Esophagus squamous epithelium (tissue), 5 donors: Measurements from ENCODE around the gene TAB2. TPM values are rescaled to one million over a fixed set of nuclear protein-coding genes. Genes with fewer than 3 reads are reported as not detected.
A peak's percentile ranks its signal among the peaks of the same experiment; 100 is the strongest.

Experiments
- DNase-seq: peaks from one replicate; lab custom pipeline; 2025; lab: John Stamatoyannopoulos, UW
- H3K27ac ChIP-seq, 4 donors: fragments of 200-600 bp; sonication (generic); one replicate each; pipeline ENCODE4 v1.5.1; 2016 to 2019; ENCODE audit warnings: mild to moderate bottlenecking in 1 of 4
- H3K27me3 ChIP-seq, 4 donors: fragments of 200-600 bp; sonication (generic); 1 replicate in 3 of 4; 2 replicates in 1 of 4; pipeline versions ENCODE4 v1.5.1 to v1.6.0; 2017 to 2021; ENCODE audit warnings: antibody characterized with exemption in 1 of 4
- H3K36me3 ChIP-seq, 3 donors: fragments of 200-600 bp; sonication (generic); one replicate each; pipeline ENCODE4 v1.5.1; 2016 to 2019
- H3K4me1 ChIP-seq, 3 donors: fragments of 200-600 bp; sonication (generic); one replicate each; pipeline ENCODE4 v1.5.1; 2017 to 2019
- H3K4me3 ChIP-seq, 4 donors: fragments of 200-600 bp; sonication (generic); 1 replicate in 3 of 4; 2 replicates in 1 of 4; pipeline ENCODE4 v1.5.1; 2016 to 2019; ENCODE audit warnings: mild to moderate bottlenecking in 2 of 4, moderate library complexity in 1 of 4
- H3K9me3 ChIP-seq, 3 donors: fragments of 200-600 bp; sonication (generic); one replicate each; pipeline ENCODE4 v1.5.1; 2016 to 2019
- POLR2A ChIP-seq, 4 donors: fragments of 450-650 bp; IDR thresholded peaks; one replicate each; pipeline ENCODE4 v1.6.1; 2017; ENCODE audit warnings: antibody characterized with exemption in 4 of 4, mild to moderate bottlenecking in 4 of 4, moderate library complexity in 3 of 4
- WGBS, 2 donors: methylation state at CpG; one replicate each; pipeline ENCODE4 v1.1.5; 2018; 5-methylcytosine and 5-hydroxymethylcytosine counted together
- intact Hi-C: fragments of 100-400 bp; cut with DNase I; formaldehyde crosslinking; loops from one replicate; pipeline ENCODE4 v1.15.0; 2022
- total RNA-seq, 4 donors: library from RNA; depleted of rRNA; stranded (reverse); fragments of >200 nt; gene quantifications; one replicate each; pipeline ENCODE4 v1.1.0, GENCODE V29; 2016
- TF ChIP-seq, protein P1 (sequence below), 6 experiments: fragments of 450-650 bp in 4 of 6; fragments of 200-600 bp in 2 of 6; sonication (generic) in 2 of 6; IDR thresholded peaks; one replicate each; pipeline ENCODE4 v1.5.1; 2016 to 2019; ENCODE audit warnings: antibody characterized with exemption in 6 of 6, mild to moderate bottlenecking in 4 of 6, moderate library complexity in 4 of 6
- donor health status: DM: yes; HTN: yes; CAD: no.

TAB2 gene
- total RNA-seq, 4 donors from 2014 or later, result 27.6 to 47.1 (median 31.0) TPM

DNA sequence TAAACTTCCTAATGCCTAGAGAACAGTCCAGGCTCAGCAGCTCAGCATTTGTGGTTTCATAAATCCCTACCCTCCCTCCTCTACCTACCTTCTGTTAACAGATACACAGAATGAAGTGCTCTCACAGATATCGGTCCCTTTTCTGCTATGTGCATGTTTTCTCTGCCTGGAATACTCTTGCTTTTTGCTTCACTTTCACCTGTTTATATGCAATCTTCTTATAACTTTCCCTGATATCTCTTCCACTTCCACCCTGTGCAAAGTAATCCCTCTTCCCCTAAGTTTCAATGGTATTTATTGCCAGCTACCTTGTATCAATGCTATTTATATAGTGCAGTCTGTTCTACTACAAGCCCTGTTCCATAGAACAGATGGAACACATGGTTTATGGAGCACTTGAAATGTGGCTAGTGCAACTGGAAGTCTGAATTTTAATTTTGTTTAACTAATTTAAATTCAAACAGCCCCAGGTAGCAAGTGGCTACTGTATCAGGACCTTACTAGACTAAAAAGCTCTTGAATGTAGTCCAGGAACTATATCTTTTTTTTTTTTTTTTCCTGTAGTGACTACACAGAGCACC lies 3.1 kb upstream of the TAB2 start:
- no peak for DNase-seq
- intact Hi-C loops, result no loop called here
- H3K27me3 ChIP-seq, result peaks cover 0 to 36% (median 0%) of the 10 kb centered on the region in 4 donors
- 90 to 92% methylated on average over 1 of the region's 1 CpG for WGBS, 2 donors
- no peak overlapping the region for H3K27ac ChIP-seq
- TF ChIP-seq POLR2A (IDR thresholded peaks at IDR 0.05), result no peak
- TF ChIP-seq, protein P1, sequence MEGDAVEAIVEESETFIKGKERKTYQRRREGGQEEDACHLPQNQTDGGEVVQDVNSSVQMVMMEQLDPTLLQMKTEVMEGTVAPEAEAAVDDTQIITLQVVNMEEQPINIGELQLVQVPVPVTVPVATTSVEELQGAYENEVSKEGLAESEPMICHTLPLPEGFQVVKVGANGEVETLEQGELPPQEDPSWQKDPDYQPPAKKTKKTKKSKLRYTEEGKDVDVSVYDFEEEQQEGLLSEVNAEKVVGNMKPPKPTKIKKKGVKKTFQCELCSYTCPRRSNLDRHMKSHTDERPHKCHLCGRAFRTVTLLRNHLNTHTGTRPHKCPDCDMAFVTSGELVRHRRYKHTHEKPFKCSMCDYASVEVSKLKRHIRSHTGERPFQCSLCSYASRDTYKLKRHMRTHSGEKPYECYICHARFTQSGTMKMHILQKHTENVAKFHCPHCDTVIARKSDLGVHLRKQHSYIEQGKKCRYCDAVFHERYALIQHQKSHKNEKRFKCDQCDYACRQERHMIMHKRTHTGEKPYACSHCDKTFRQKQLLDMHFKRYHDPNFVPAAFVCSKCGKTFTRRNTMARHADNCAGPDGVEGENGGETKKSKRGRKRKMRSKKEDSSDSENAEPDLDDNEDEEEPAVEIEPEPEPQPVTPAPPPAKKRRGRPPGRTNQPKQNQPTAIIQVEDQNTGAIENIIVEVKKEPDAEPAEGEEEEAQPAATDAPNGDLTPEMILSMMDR (IDR thresholded peaks at IDR 0.05), result no peak
- H3K4me1 ChIP-seq, result peaks cover 0 to 18% (median 0%) of the 10 kb centered on the region in 3 donors
- H3K9me3 ChIP-seq, result no peaks in the 10 kb centered on the region
- H3K36me3 ChIP-seq, result no peaks in the 10 kb centered on the region
- H3K4me3 ChIP-seq, result no peak overlapping the region

DNA sequence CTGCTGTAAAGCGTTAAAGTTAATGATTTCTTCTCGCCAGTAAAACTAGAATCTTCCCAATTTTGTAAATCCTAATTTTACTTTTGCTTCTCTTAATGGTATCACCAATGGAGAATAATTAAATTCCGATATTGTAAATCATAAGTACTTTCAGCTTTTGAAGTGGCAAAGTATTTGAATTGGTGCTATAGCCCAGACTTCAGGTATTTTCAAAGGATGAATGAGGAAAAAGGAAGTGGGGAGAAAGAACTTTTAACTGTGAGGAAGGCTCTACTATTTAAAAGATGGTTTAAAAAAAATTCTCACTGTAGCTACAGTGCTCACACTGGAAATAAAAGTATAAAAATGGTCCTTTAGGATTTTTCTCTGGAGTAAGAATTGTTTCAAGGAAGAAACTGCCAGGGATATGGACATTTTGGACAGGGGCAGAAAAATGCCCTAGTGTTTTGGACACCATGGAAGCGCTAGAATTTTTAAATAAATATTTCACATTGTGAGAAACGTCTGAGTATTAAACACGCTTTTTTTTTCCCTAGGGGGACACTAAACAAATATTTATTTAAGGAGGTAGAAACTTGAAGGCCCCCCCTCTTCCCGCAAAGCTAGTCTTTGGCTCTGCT lies 1.3 kb upstream of the TAB2 start:
- H3K4me1 ChIP-seq, result peaks cover 0 to 36% (median 6%) of the 10 kb centered on the region in 3 donors
- TF ChIP-seq, protein P1 (IDR thresholded peaks at IDR 0.05), result no peak
- TF ChIP-seq POLR2A (IDR thresholded peaks at IDR 0.05), result no peak
- no peak for DNase-seq
- H3K36me3 ChIP-seq, result no peaks in the 10 kb centered on the region
- H3K27me3 ChIP-seq, result peaks cover 0 to 36% (median 0%) of the 10 kb centered on the region in 4 donors
- intact Hi-C loops, result no loop called here
- 36 to 40% methylated on average over 7 of the region's 7 CpGs for WGBS, 2 donors
- peak overlapping the region; percentile 84 to 97 (median 95) for H3K4me3 ChIP-seq
- peak overlapping the region; percentile 96 to 98 (median 97) for H3K27ac ChIP-seq
- H3K9me3 ChIP-seq, result no peaks in the 10 kb centered on the region

DNA sequence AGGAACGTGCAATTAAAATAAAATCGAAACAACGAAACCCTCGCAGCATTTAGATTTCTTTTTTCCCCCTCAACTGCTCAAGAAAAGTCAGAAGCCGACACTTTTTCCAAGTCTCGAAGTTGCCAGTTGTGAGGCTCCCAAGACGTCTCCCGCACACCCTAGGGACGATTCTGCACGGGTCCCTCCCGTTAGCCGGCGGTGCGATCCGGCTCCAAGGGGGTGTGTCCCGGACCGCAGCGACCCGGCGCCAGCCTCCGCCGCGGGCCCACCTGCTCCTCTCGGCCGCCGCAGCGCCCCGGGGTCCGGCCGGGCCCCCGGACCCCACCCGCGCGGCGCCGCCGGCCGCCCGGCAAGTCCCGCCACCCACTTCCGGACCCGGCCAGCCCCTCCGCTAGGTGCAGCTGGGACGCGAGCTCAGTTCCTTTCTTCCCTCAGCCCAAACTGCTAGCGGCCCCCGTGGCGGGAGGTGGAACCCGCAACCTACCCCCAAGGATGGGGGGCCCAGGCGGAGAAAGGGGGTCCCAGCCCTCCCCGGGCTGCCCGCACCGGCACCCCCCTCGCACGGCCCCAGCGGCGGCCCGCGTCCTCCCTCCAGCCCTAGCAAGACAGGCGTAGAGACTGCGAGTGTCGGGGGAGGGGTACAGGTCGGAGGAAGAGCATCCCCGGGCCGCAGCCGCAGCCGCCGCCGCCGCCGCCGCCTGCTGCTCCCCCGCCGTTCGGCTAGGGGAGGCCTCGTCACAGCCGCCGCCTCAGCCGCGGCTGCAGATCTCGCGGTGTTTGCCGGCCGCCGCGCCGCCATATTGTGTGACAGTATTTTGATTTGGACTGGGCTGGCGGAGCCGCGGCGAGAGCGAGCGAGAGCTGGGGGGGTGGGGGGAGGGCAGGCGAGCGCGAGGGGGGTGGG lies 520 bp upstream of the TAB2 start:
- WGBS, 2 donors, result 0% methylated on average over 15 to 19 of the region's 96 CpGs

DNA sequence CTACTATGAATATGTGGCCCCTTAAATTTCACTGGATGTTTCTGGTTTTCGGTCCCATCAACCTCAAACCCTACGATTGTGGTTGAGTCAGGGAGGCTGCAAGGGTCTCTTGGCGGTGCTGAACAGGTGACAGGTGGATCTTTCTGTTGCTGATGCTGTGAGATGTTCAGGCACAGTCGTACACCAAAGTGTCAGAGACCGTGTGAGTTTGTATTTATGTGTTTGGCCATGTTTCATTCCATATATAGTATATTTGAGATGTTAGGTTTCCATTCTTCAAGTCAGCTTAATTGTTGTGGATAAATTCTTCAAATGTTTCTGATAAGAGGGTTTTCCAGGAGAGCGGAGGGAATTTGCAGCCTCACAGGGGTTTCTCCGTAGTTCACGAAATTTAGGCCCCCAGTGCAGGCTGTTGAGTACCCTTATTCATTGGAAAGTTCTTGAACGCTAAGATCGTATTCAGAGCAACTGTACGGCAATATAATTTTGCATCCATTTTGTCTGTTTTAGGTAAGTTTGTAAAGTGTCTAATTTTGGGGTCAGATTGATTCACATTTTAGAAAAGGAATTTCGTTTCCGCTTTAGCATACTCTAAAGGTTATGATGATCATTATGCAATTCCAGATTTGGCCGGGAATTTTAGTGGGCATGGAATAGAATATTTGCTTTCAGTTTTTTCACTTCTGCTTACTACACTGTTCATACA lies 1.2 kb downstream of the TAB2 start:
- Histone ChIP-seq H3K9me3 (no peaks in the 10 kb centered on the region), H3K27ac (peak overlapping the region; percentile 96 to 98 (median 97)), H3K36me3 (no peaks in the 10 kb centered on the region), H3K4me3 (peak overlapping the region; percentile 84 to 97 (median 95)), H3K27me3 (peaks cover 0 to 20% (median 0%) of the 10 kb centered on the region in 4 donors), H3K4me1 (peaks cover 0 to 50% (median 8%) of the 10 kb centered on the region in 3 donors)
- peak in 1 of 4 donors; percentile 10 for TF ChIP-seq POLR2A (IDR thresholded peaks at IDR 0.05)
- TF ChIP-seq, protein P1 (IDR thresholded peaks at IDR 0.05), result peak in 1 of 6 experiments; percentile 10
- WGBS, 2 donors, result 2 to 3% methylated on average over 12 to 14 of the region's 14 CpGs
- intact Hi-C loops, result no loop called here
- no peak for DNase-seq

More for the DNA sequence above, 520 bp upstream of the TAB2 start:
- Histone ChIP-seq H3K4me3 (peak overlapping the region; percentile 84 to 97 (median 95)), H3K9me3 (no peaks in the 10 kb centered on the region), H3K27me3 (peaks cover 0 to 34% (median 0%) of the 10 kb centered on the region in 4 donors), H3K4me1 (peaks cover 0 to 39% (median 6%) of the 10 kb centered on the region in 3 donors), H3K27ac (peak overlapping the region; percentile 96 to 98 (median 97)), H3K36me3 (no peaks in the 10 kb centered on the region)
- peak in 2 of 4 donors; percentile 79 to 87 for TF ChIP-seq POLR2A (IDR thresholded peaks at IDR 0.05)
- TF ChIP-seq, protein P1 (IDR thresholded peaks at IDR 0.05), result peak in 1 of 6 experiments; percentile 15
- intact Hi-C loops, result no loop called here
- DNase-seq, result peak; percentile 50
